AG08395 (cell line): ENCODE measurements around the gene ARHGDIG.
"Not testable (repeated sequence)": the region's sequence is repeated elsewhere in the genome, so short reads cannot be mapped to it uniquely, and the experiment has no call there.

Experiments
- DNase-seq: peaks from one replicate; pipeline ENCODE4 v3.0.0; 2012; ENCODE audit warnings: mixed read lengths, low spot score

The ARHGDIG gene

GRCh38 chr16:263944-264343 lies 16.4 kb upstream of the ARHGDIG start:
- no peak for DNase-seq

DNA sequence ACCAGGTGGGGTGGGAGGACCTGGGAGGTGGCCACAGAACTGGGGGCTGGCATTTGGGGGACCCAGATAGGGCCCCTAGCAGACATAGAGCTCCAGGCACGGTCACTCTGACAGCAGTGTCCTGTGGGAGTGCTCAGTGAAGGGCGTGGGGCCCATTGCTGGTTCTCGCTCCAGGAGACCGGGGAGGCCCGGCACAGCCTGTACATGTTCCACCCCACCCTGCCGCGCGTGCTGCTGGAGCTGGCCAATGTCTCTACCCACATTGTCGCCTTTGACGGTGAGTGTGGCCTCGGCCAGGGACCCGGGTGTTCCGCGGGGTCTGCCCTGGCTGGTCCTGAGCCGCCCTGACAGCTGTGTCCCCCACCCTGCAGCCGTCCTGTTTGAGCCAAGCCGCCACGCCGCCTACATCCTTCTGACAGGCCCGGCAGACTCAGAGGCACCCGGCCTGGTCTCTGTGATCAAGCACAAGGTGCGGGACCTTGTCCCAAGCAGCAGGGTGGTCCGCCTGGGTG lies 15.9 kb upstream of the ARHGDIG start:
- DNase-seq, result no peak

- no peak for DNase-seq
Observed at GRCh38 chr16:265002-265529, 15.3 kb upstream of the ARHGDIG start.

DNA sequence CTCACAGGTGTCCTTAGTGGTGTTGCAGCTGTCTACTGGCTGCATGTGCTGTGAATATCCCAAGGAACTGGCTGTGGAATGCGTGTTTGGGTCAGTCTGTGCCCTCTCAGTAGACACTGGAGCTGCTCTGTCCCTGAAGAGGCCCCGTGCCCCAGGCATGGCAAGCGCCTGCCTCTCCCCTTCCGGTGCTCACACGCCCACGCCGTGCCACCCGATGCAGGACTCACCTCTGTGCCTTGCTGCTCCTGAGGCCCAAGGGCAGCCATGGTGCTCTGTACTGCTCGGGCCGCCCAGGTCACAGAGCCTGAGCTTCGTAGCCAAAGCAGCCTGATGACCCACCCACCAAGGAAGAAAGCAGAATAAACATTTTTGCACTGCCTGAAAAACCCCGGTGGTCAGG lies 14.7 kb upstream of the ARHGDIG start:
- no peak for DNase-seq

DNA sequence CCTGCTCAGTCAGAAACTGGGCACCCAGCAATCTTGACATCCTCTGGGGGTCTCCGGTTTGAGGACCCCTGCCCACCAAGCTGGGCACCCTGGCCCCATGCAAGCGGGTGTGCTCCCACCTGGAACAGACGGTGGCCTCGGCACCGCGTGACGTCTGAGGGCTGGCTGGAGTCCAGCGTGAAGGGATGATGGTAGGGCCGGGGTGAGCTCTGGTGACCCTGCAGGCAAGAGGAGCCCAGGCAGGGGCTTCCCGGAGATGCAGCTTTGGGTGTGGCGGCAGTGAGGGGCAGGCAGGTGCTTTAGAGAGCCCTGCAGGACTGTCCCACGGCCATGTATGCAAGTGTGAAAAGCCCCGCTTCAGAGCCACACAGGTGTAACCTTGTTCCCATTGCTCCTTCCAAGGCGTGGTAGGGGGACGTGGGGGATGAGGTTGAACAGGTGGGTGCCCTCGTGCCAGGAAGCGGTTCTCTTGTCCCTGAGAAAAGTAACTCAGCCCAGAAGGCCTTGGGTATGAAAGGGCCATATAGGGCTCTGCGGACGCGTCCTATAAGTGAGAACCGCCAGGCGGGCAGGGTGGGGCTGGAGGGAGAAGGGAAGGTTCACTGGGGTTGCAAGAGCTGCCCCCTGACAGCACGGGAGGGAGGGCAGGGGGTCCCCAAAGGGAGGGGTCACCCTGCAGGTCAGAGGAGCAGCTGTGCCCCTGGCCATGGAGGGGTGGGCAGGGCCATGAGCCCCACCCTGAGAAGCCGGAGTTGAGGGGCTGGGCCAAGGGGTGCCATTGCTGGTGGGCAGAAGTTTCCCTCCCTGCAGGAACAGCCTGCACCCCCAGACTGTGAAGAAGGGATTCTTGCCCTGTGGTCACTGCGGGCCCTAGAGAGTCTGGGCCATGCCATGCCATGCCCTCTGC lies 13.9 kb upstream of the ARHGDIG start:
- no peak for DNase-seq

DNA sequence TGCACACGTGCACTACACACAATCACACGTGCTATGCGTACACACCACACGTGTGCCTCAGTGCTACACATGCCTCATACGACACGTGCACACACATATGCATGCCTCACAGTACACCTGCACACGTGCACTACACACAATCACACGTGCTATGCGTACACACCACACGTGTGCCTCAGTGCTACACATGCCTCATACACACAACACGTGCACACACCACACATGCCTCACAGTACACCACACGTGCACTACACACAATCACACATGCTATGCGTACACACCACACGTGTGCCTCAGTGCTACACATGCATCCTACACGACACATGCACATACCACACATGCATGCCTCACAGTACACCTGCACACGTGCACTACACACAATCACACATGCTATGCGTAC lies 12.8 kb upstream of the ARHGDIG start:
- not testable (repeated sequence) for DNase-seq

- DNase-seq, result no peak
Observed at GRCh38 chr16:268141-269053, 12.0 kb upstream of the ARHGDIG start.

GRCh38 chr16:269061-269796 lies 11.2 kb upstream of the ARHGDIG start:
- no peak for DNase-seq

DNA sequence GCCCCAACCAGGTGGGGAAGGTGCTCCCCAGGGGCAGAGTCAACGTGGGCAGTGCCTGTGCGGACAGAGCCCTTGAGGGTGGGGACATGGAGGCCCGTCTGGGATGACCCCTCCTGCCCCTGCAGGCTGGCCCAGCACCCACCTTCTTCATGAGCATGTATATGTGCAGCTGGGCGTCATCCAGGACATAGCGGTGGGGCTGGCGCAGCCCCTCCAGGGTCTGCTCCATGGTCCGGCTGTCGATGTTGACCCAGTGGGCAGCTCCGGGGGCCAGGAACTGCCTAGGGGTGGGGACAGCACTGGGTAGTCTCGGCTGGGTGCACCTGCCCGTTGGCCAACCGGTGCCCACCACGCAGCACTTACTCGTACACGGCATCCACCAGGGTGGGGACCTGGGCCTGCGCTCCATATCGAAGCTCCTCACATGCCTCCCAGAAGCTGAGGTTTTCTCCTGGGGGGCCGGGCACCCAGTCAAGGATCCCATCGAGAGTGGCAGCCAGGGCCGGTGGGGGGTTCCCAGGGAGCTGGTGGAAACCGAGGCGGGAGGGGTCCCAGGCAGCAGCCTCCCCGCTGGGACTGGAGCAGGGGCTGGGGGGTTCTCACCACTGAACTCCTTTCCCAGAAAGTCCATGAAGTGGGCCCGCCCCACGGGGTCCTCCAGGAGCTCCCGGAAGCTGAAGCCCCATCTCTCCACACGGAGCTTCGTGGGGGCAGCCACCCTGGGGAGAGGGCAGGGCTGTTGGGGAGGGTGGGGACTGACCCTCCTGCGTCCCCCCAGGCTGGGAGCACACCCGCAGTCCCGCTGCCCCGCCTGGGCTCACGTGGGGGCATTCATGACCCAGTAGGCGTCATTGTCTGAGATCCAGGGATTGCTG lies 9.8 kb upstream of the ARHGDIG start:
- no peak for DNase-seq

DNA sequence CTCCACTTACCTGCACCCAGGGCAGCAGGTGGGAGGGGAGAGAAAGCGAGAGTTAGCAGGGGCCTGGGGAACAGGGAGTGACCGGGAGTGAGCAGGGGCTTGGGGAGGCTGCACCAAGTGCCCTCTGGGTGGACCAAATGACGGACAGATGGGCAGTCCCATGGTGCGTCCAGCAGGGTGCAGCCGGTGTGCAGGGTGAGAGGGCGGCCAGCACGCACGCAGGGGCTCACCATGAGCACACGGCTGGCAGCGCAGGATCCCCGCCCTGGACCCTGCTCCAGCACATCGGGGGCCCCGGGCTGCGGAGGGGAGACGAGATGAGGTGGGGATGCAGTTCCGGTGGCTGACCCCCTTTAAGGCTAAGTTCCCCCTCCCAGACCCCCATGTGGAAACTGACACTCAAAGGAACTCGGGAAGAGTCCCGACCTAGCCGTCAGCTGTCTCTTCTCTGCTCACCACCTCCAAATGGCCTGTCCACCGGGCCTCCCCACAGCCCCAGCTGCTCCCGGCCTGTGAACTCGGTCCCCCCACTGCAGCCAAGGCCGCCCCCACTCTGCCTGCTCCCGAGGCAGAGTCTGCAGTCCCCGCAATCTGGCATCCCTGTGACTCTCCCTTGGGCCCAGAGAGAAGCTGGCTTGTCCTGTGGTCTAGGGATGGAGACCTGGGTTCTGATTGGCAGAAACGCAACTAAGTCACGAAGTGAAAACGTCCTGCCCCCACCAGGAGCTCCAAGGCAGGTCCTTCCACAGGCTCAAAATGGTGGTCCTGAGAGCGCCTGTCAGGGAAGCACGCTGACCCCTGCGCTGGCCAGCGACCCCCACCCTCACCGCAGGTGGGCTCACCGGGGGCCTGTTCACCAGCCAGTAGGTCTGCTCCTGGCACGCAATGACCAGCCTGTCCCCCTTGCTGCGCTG lies 7.5 kb upstream of the ARHGDIG start:
- DNase-seq, result no peak

DNA sequence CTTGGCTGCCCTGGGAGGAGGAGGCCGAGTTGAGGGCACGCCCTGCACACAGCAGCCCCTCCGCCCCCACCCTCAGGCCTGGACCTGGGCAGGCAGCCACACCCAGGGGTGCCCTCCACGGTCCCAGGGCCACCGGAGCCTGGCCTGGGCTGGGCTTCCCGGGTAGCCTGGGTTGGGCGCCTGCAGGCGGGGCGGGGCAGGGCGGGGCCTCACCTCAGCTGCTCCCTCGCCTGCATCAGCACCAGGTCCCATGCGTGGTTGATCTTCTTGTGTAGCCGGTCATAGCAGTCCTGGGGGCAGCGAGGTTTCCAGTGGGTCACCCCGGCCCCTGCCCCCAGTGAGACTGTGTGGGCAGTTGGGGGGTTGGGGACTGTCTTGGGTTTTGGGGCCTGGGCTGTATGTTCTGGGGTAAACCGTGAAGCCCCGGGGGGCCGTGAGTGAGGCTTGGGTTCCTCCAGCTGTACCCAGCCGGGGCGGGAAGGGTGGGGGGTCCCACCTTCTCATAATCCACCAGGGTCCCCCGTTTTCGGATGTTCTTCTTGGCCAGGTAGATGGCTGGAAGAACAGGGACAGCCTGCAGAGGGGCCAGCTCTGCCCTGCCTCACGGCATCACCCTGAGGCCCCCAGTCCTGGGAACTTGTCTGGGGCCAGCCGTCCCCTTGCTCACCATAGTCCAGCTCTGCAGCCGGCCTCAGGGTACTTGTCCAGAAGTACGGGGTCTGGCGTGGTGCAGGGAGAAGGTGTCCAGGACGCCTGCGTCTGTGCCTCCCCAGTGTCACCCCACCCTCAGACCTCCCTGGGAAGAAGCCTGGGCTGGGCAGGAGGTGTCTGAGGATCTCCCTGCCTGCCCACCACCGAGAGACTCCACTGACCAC lies 6.6 kb upstream of the ARHGDIG start:
- DNase-seq, result no peak

DNA sequence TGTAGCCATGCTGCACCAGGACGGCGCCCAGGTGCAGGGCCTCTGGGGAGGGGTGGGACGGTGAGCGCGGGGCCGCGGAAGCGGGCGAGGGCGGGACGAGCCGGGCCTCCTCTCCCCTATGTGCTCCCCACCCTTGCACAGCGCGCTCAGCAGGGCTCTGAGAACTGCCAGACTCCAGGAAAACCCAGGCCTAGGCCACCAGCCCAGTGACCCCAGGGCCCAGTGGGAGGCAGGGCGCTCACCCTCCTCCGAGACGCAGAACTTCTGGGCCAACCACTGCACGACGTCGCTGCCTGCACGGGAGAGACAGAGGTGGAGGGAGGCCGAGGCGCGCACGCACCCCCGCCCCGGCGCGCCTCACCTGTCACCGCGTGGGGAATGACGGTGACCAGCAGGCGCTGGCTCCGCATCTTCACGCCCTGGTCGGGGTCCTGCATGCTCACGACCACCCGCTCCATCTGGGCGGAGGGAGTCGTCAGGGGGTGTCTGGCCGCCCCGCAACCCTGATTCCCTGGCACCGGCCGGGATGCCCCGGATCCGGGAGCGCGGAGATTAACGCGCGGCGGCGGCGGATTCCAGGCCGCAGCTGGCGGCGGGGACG lies 5.2 kb upstream of the ARHGDIG start:
- DNase-seq, result no peak

DNA sequence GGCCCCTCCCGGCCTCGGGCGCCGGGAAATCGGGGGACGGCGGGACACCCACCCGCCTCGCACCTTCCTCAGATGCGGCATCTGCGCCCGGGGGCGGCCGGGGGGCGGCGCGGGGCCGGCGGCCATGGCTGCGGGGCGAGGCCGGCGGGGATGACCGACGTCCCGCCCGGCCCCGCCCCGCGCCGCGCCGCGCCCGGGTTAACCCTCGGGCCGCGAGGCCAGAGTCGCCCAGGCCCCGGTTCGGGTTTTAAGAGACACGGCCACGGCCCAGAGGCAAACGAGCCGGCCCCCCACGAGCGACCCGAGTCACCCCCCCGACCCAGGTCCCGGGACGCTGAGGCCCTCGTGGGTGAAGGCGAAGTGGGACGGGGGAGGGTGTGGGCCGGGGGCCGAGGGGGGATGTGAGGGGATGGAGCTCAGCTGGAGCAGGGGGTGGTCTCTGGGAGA lies 4.6 kb upstream of the ARHGDIG start, which contains the start of gene RGS11:
RGS11 (minus strand) TSS at position 159 of the 447 bp plus-strand sequence; CDS start at position 126, 33 bp downstream.
- DNase-seq, result peak; percentile 39

DNA sequence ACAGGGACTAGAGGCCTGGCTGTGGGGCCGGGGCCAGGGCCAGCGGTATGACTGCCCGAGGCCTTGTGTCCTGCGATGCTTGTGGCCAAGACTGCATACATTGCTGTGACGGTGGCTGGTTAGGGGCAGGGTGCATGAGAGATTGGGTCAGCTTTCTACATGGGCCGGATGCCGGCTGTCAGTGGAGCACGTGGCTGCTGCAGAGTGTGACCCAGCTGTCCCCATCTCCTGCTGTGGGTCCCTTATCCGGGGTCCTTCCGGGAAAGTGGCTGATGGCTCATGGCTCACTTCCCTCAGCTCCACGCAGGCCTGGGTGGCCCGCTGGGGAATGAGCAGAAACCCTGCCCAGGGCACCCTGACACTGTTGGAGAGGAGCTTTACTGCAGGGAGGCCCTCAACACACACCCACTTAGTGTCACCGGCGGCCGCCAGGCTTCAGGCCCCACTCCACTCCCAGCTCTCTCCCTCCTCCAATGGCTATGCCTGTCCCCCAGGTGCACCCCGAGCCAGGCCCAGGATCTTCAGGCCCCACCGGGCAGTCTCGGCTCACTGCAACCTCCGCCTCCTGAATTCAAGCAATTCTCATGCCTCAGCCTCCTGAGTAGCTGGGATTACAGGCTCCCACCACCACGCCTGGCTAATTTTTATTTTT lies 3.8 kb upstream of the ARHGDIG start:
- DNase-seq, result no peak

DNA sequence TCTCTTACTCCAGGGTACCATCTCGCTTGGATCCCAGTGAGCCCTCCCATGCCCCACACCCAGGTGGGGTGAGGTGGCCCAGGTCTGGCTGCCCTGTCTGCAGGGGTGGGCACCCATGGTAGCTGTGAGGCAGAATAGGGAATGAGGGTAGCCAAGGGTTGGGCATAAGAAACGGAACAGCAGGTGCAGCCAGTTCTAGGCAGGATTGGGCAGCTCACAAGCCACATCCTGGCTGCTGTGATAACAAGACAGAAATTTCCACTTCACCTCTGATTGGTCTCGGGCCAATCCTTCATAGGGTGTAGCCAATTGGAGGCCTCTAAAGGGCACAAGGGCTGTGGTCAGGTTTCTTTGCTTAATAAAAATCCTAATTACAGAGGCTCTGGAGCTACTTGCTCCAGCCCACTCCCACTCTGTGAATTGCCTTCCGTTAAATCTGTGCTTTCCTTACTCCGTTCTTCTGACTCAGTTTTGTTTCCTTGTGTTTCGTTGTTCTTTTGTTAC lies 1.5 kb upstream of the ARHGDIG start:
- DNase-seq, result no peak

- no peak for DNase-seq
Observed at GRCh38 chr16:279531-279930, 860 bp upstream of the ARHGDIG start.

GRCh38 chr16:280005-280460 lies 358 bp upstream of the ARHGDIG start:
- no peak for DNase-seq
